HG03571 (cell line): ENCODE results near the gene CUTA.

Experiments
- ATAC-seq: cut with Tn5 transposase; IDR thresholded peaks from one replicate; pipeline ENCODE4 v1.9.1; 2021; ENCODE audit not compliant: unreplicated experiment

Gene CUTA

DNA sequence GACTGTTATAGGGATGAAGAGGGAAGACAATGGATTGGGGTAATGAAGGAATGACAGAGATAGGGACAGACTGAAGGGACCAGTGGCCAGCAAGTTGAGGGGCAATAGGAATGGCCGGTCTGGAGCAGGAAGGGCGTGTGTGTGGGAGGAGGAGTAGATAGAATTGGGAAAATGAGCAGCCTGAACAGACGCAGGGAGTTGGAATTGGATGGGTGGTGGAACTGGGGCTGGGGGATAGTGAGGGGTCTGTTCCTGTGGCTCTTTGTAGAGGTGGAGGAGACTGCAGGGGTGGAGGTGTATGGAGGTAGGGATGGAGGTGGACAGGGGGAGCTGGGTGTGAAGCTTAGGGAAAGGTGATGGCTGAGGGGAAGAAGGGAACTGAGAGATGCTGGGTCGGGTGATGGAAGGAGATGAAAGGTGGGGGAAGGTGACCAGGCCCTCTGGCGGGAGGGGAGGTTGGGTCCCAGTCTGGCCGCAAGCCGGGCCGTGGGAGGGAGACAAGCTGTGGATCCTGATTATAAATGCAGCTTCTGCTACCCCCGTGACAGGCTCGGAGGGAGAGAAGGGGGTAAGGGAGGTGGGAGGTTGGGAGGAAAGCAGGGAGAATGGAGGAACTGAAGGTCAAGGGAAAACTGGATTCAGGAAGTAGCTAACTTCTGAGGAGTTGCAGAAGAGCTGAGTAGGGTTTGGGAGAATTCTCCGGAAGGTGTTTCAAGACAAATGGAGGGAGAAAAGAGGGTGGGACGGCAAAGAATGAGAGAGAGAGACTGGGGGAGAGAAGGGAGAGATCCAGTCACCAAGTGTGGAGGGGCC, 7.2 kb upstream of the CUTA start:
- no peak for ATAC-seq

GRCh38 chr6:33423777-33424176, 5.9 kb upstream of the CUTA start:
- ATAC-seq = no peak

DNA sequence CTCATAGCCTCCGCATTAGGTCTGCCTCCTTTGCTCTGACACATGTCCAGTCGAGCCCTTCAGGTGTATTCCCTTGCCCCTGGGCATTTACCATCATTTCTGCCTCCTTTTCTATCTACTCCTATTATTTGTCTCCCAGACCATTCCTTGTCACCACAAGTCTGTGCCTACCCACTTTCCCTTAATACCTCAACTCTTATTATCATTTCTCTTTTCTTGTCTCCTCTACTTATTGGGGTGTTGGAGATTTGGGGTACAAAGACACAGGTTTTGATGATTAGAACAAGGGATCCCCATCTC, 3.4 kb upstream of the CUTA start:
- ATAC-seq = no peak

GRCh38 chr6:33420491-33421343, 2.8 kb upstream of the CUTA start:
- no peak for ATAC-seq

GRCh38 chr6:33419580-33420490, 1.9 kb upstream of the CUTA start, which contains the start of gene SYNGAP1:
SYNGAP1 (plus strand) TSS chr6:33420065; CDS start chr6:33420265, 200 bp downstream.
- ATAC-seq = no peak

DNA sequence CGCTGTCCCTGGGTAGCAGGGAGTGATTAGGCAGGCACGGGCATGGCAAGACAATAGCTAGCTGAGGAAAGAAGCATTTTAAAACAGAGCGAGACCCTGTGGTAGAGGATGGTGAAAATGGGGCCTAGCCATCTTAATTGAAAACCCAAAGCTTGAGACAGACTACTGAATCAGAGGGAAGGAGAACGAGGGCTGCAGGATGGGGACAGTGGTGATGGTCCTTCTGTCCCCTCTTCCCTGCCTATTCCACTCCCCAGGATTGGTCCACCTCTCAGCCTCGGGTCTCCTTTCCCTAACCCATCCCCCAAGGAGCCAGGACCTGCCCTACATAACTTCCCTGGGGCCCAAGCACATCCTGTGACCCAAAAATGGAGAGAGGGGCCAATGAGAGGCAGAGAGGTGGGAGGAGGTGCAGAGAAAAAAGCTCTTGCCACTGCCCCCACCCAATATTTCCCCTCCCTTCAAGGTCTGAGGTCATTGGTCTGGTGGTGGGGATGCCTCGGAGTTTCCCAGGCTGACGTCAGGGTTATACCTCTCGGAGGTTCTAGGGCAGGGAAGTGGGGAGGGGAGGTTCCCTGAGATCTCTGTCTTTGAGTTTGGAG, 884 bp upstream of the CUTA start:
- ATAC-seq = no peak

- no peak for ATAC-seq
Measured at GRCh38 chr6:33417128-33417902, 592 bp downstream of the CUTA start.

DNA sequence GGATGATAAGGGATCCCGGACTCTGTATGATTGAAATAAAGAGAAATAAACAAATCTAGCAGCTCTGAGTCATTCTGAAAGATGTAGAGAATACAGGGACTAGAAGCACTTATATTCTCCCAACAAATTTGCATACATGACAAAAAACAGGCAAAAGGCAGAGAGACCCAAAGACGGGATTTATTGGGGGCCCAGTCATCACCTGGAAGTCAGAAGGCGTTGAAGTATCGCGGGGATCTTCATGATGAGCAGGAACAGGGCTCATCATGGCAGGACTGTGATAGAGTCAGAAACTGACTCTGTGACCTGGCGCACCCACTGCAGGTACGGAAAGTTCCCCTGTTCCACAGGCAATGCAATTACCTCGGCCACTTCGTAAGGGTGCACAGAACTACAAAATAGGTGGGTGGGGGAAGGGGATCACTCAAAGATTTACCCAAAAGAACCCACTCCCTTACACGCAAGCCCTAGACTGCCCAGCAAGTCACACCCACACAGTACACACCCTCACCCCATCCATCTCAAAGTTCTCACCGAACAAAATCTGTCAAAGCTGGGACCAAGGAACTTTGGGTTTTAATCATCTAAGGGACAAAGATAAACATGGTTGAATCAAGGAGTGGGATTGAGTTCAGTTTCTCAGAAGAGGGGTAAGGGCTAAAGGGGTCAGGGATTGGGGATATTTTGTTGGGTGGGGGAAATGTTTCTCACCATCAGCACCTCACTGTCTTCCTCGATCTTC, 1.4 kb downstream of the CUTA start:
- no peak for ATAC-seq

DNA sequence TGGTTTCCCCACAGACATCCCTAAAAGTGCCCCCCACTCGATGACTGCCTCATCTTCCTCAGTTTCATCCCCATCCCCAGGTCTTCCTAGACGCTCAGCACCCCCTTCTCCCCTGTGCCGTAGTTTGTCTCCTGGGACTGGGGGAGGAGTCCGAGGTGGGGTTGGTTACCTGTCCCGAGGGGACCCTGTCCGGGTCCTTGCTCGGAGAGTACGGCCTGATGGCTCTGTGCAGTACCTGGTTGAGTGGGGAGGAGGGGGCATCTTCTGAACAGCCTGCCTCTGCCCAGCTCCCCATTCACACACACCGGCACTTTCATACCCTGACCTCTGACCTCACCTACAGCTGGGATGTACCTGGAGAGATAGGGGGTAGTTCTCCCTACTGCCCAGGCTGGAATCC, 2.1 kb downstream of the CUTA start:
- no peak for ATAC-seq

DNA sequence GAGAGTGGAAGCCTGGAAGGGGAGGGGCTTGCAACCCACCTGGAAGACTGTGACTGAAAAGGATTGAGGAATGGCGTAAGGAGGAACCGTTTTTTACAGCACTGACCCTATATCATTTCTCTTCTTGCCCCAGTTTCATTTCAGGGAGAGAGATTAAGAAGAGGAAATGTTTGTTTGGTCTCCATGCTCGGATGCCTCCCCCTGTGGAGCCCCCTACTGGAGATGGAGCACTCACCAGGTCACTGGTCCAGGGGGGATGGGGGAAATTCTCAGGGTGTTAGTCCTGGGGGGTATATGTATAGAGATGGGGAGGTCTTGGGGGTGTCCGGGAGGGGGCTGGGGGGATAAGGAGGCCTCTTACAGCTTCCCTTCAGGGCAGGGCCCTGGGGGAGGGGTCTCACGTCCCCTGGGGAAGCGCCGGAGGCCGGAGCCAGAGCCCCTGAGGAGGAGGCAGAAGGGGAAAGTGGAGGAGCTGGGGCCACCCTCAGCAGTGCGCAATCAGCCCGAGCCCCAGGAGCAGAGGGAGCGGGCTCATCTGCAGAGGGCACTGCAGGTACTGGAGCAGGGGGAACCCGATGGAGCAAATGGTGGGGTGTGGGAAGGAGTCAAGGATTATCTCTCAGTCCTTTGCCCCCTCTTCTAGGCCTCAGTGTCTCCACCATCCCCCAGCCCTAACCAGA, 3.2 kb downstream of the CUTA start:
- no peak for ATAC-seq

- ATAC-seq = no peak
Measured at GRCh38 chr6:33413241-33414120, 4.4 kb downstream of the CUTA start.

- no peak for ATAC-seq
Measured at GRCh38 chr6:33412140-33413009, 5.5 kb downstream of the CUTA start.

DNA sequence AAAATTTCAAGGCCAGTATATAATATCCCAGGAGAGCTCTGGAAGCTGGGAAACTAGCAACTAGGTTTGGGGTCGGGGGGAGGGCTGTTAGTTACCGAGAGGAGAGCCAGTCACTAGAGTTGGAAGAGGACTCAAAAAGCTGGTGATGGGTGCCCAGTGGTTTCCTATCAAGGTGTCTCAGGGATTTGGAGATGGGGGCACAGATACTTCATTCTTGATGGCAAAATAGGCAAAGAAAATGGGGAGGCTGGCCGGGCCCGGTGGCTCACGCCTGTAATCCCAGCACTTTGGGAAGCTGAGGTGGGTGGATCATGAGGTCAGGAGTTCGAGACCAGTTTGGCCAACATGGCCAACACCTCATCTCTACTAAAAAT, 6.3 kb downstream of the CUTA start:
- ATAC-seq = no peak

GRCh38 chr6:33410711-33411631, 6.9 kb downstream of the CUTA start, which contains the start of gene PHF1:
PHF1 (plus strand) TSS chr6:33411014; CDS start chr6:33412264, 1,250 bp downstream.
- ATAC-seq = peak; percentile 33

GRCh38 chr6:33410050-33410710, 7.7 kb downstream of the CUTA start:
- peak; percentile 63 for ATAC-seq
